IMR-90 (cell line): ENCODE measurements around the gene HIVEP3. TPM values are rescaled to one million over a fixed set of nuclear protein-coding genes. Genes with fewer than 3 reads are reported as not detected.

Source experiments
- ATAC-seq: fragments of 200-7000 bp; cut with Tn5 transposase; 2 replicates; pipeline ENCODE4 v1.9.1; 2020; ENCODE audit warnings: low read depth, mild to moderate bottlenecking, moderate library complexity
- BruUV-seq: library from RNA; stranded (reverse); fragments of 400-500 nt; replicated peaks from 2 replicates; lab custom pipeline; 2021; lab: Mats Ljungman, UMichigan
- CTCF ChIA-PET: fragments of 300-600 bp; formaldehyde crosslinking; extraction: SDS; loops from one replicate; lab custom pipeline; 2021; ENCODE audit warnings: antibody characterized with exemption; lab: Yijun Ruan, JAX
- POLR2A ChIA-PET: fragments of 300-600 bp; sonication (Branson Sonifier 250); formaldehyde crosslinking; loops from one replicate; lab custom pipeline; 2022; ENCODE audit warnings: antibody characterized with exemption; ENCODE audit not compliant: unreplicated experiment; lab: Charles Lee
- DNase-seq: peaks from one replicate; pipeline ENCODE4 v3.0.0; 2013
- H2AFZ ChIP-seq: replicated peaks from 2 replicates; pipeline ENCODE3; 2013; ENCODE audit warnings: low read length, mild to moderate bottlenecking; ENCODE audit not compliant: poor library complexity
- H2AK5ac ChIP-seq: 2 replicates; pipeline ENCODE4 v1.6.1; 2013; ENCODE audit warnings: low read depth, low read length, inconsistent platforms
- H2AK9ac ChIP-seq: replicated peaks from 2 replicates; pipeline ENCODE3; 2013; ENCODE audit warnings: mild to moderate bottlenecking, low read depth, low read length, moderate library complexity; ENCODE audit not compliant: poor library complexity
- H2BK120ac ChIP-seq: 2 replicates; pipeline ENCODE4 v1.6.1; 2013; ENCODE audit warnings: low read depth, low read length, inconsistent platforms
- H2BK15ac ChIP-seq: 3 replicates; pipeline ENCODE4 v1.6.1; 2013; ENCODE audit warnings: low read depth, low read length, inconsistent platforms
- H2BK20ac ChIP-seq: 2 replicates; pipeline ENCODE4 v1.6.1; 2013; ENCODE audit warnings: low read depth, mild to moderate bottlenecking, inconsistent platforms, low read length, moderate library complexity
- H2BK5ac ChIP-seq: 2 replicates; pipeline ENCODE4 v1.6.1; 2013; ENCODE audit warnings: mild to moderate bottlenecking, low read depth, low read length, inconsistent platforms; ENCODE audit not compliant: poor library complexity, severe bottlenecking
- H3K14ac ChIP-seq: replicated peaks from 2 replicates; pipeline ENCODE4 v1.6.1; 2013; ENCODE audit warnings: low read depth, low read length, inconsistent platforms
- H3K18ac ChIP-seq: 2 replicates; pipeline ENCODE4 v1.6.1; 2013; ENCODE audit warnings: low read depth, low read length, control low read depth
- H3K23ac ChIP-seq: 2 replicates; pipeline ENCODE4 v1.6.1; 2013; ENCODE audit warnings: low read depth, low read length, inconsistent platforms
- H3K27ac ChIP-seq: 2 replicates; pipeline ENCODE4 v1.5.1; 2013; ENCODE audit warnings: mild to moderate bottlenecking, control low read depth, low read length; ENCODE audit not compliant: insufficient read depth
- H3K27me3 ChIP-seq: 2 replicates; pipeline ENCODE4 v1.6.1; 2013; ENCODE audit warnings: low read length; ENCODE audit not compliant: control insufficient read depth, insufficient read depth
- H3K36me3 ChIP-seq: 2 replicates; pipeline ENCODE4 v1.6.1; 2013; ENCODE audit warnings: low read length, mixed read lengths; ENCODE audit not compliant: control insufficient read depth, insufficient read depth
- H3K4ac ChIP-seq: 2 replicates; pipeline ENCODE4 v1.6.1; 2013; ENCODE audit warnings: low read depth, low read length, inconsistent platforms
- H3K4me1 ChIP-seq: 2 replicates; pipeline ENCODE4 v1.6.1; 2013; ENCODE audit warnings: low read length, mixed read lengths; ENCODE audit not compliant: control insufficient read depth, insufficient read depth
- H3K4me2 ChIP-seq: 2 replicates; pipeline ENCODE4 v1.6.1; 2013; ENCODE audit warnings: low read depth, mild to moderate bottlenecking, control low read depth, low read length, moderate library complexity
- H3K4me3 ChIP-seq: 2 replicates; pipeline ENCODE4 v1.5.1; 2013; ENCODE audit warnings: low read depth, mild to moderate bottlenecking, control low read depth, low read length, moderate library complexity; ENCODE audit not compliant: insufficient read depth
- H3K56ac ChIP-seq: 2 replicates; pipeline ENCODE4 v1.6.1; 2013; ENCODE audit warnings: low read length, inconsistent platforms; ENCODE audit not compliant: insufficient read depth; ENCODE audit errors: extremely low read depth
- H3K79me1 ChIP-seq, 2 experiments: 2 replicates each; pipeline ENCODE4 v1.6.1; 2013; ENCODE audit warnings: low read length in 2 of 2, inconsistent platforms in 1 of 2, low read depth in 1 of 2
- H3K9ac ChIP-seq: 2 replicates; pipeline ENCODE4 v1.6.1; 2013; ENCODE audit warnings: low read depth, low read length, control low read depth
- H3K9me1 ChIP-seq: 2 replicates; pipeline ENCODE4 v1.6.1; 2013; ENCODE audit warnings: low read length, inconsistent platforms; ENCODE audit not compliant: insufficient read depth
- H3K9me3 ChIP-seq: 2 replicates; pipeline ENCODE4 v1.6.1; 2013; ENCODE audit warnings: low read length; ENCODE audit not compliant: control insufficient read depth, insufficient read depth
- H4K20me1 ChIP-seq: 2 replicates; pipeline ENCODE4 v1.6.1; 2013; ENCODE audit warnings: low read length, inconsistent platforms; ENCODE audit not compliant: insufficient read depth
- H4K5ac ChIP-seq: 2 replicates; pipeline ENCODE4 v1.6.1; 2013; ENCODE audit warnings: mild to moderate bottlenecking, low read depth, low read length, control low read depth
- H4K8ac ChIP-seq, 2 experiments: 2 replicates each; pipeline ENCODE4 v1.6.1; 2013; ENCODE audit warnings: low read depth in 2 of 2, low read length in 2 of 2, control low read depth in 1 of 2, inconsistent platforms in 1 of 2
- H4K91ac ChIP-seq: 2 replicates; pipeline ENCODE4 v1.6.1; 2013; ENCODE audit warnings: low read depth, low read length, inconsistent platforms; ENCODE audit not compliant: insufficient read depth
- BHLHE40 ChIP-seq: fragments of 150-350 bp; IDR thresholded peaks from 2 replicates; pipeline ENCODE4 v1.6.1; 2016; ENCODE audit warnings: mild to moderate bottlenecking, low read depth, low read length
- CEBPB ChIP-seq: IDR thresholded peaks from 2 replicates; pipeline ENCODE4 v1.6.1; 2012; ENCODE audit warnings: low read depth, low read length, improper control_type of control experiment
- FOS ChIP-seq: fragments of 150-350 bp; IDR thresholded peaks from 2 replicates; pipeline ENCODE4 v1.6.1; 2016; ENCODE audit warnings: low read depth, low read length
- MAFK ChIP-seq: IDR thresholded peaks from 2 replicates; pipeline ENCODE4 v1.6.1; 2012; ENCODE audit warnings: low read depth, low read length, improper control_type of control experiment
- MXI1 ChIP-seq: IDR thresholded peaks from 2 replicates; pipeline ENCODE4 v1.6.1; 2012; ENCODE audit warnings: low read depth, mild to moderate bottlenecking, low read length, moderate library complexity, borderline replicate concordance
- RAD21 ChIP-seq: IDR thresholded peaks from 2 replicates; pipeline ENCODE4 v1.6.1; 2012; ENCODE audit warnings: low read length, improper control_type of control experiment
- RCOR1 ChIP-seq: IDR thresholded peaks from 2 replicates; pipeline ENCODE4 v1.6.1; 2012; ENCODE audit warnings: mild to moderate bottlenecking, low read length, improper control_type of control experiment; ENCODE audit not compliant: insufficient replicate concordance
- RFX5 ChIP-seq: IDR thresholded peaks from 2 replicates; pipeline ENCODE4 v1.8.0; 2012; ENCODE audit warnings: low read depth, mild to moderate bottlenecking, low read length, moderate library complexity
- WGBS, 2 experiments: methylation state at CpG; one replicate each; pipeline versions ENCODE4 v1.1.5 to v1.1.7; 2013; ENCODE audit warnings: missing lambda C conversion rate in 2 of 2; ENCODE audit not compliant: insufficient read length in 1 of 2; ENCODE audit errors: extremely low coverage in 2 of 2; 5-methylcytosine and 5-hydroxymethylcytosine counted together
- dilution Hi-C: fragments of 300-500 bp; cut with HindIII; formaldehyde crosslinking; loops from one replicate; pipeline ENCODE4 v1.14.3; 2018; ENCODE audit warnings: low sequenced_read_pairs; ENCODE audit not compliant: unreplicated experiment
- in situ Hi-C: fragments of 300-500 bp; cut with MboI; formaldehyde crosslinking; loops from 3 replicates; pipeline ENCODE4 v1.14.3; 2019; ENCODE audit warnings: low sequenced_read_pairs, inconsistent platforms, mixed read lengths
- intact Hi-C: fragments of 100-400 bp; cut with micrococcal nuclease; formaldehyde crosslinking; loops from 2 replicates; pipeline ENCODE4 v1.10.0; 2022
- polyA plus RNA-seq, 3 experiments: library from polyadenylated mRNA; depleted of rRNA; stranded (reverse); fragments of >200 nt; gene quantifications; 2 replicates each; pipeline ENCODE4 v1.2.3, GENCODE V29; 2012; ENCODE audit warnings: low replicate concordance in 1 of 3
- total RNA-seq: library from RNA; depleted of rRNA; stranded (reverse); fragments of >200 nt; gene quantifications from 2 replicates; pipeline ENCODE4 v1.2.3, GENCODE V29; 2012
- TF ChIP-seq, protein P1 (sequence below): fragments of 150-350 bp; IDR thresholded peaks from 2 replicates; pipeline ENCODE4 v1.6.1; 2016; ENCODE audit warnings: low read depth, mild to moderate bottlenecking, low read length, moderate library complexity, borderline replicate concordance
- TF ChIP-seq, protein P2 (sequence below): fragments of 150-350 bp; IDR thresholded peaks from 2 replicates; pipeline ENCODE4 v1.6.1; 2017; ENCODE audit warnings: mild to moderate bottlenecking, antibody characterized with exemption, low read length, low read depth

HIVEP3 gene
- total and polyA plus RNA-seq, 2 of the 4 experiments (the other 2 are of a cell fraction), result 1.4 to 4.0 TPM

DNA sequence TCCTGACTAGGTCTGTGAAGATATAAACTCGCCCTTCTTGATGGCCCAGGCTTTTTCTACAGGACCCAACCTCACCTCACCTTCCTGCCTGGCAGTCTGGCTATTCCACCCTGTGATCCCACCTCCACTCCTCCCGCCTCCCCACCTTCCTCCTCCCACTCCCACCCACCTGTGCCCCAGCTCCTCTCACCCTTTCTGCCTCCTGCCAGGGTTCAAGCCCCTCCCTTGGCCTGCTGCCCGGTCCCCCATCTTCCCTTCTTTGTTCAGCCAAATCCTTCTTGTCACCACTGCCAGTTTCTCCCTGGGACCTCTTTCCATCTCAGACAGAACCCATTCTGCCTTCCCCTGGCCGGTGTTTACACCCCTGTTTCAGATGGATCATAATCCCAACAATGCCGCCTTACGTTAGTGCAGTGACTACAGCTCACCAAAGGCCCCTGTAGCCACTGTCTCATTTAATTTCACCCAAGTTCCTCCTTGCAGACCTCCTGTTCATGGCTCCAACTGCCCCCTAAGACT, 306.7 kb downstream of the HIVEP3 start:
- BruUV-seq, result no TSS peak

More for the DNA sequence above, 306.7 kb downstream of the HIVEP3 start:
- 0 out of 2 replicates have a peak overlapping the region, but pooled peaks have one; percentile 74 for H2BK120ac ChIP-seq
- peak overlapping the region; percentile 27; the same call in 1 of the 2 replicates for H4K91ac ChIP-seq
- H3K27me3 ChIP-seq, result no peaks in the 10 kb centered on the region
- H3K9me1 ChIP-seq, result peaks cover 12% of the 10 kb centered on the region; the same call in 1 of the 2 replicates
- H2BK15ac ChIP-seq, result no peak overlapping the region
- WGBS, 2 experiments, result 80% methylated on average over 3 of the region's 6 CpGs; no CpG with 5 or more reads in 1 of the 2 experiments
- H2AK9ac ChIP-seq, result peak overlapping the region; percentile 20
- DNase-seq (no peak), ATAC-seq (no peak)
- no peak overlapping the region for H3K4ac ChIP-seq
- no peak overlapping the region for H3K23ac ChIP-seq
- H3K4me3 ChIP-seq, result no peak overlapping the region
- H3K9me3 ChIP-seq, result no peaks in the 10 kb centered on the region; the same call in 1 of the 2 replicates
- H2BK5ac ChIP-seq, result no peak overlapping the region
- no peak overlapping the region for H3K4me2 ChIP-seq
- no peak overlapping the region for H3K9ac ChIP-seq
- H3K36me3 ChIP-seq, result no peaks in the 10 kb centered on the region
- peaks cover 6 to 27% of the 10 kb centered on the region in 2 experiments; a peak in 2 of 4 replicates for H3K79me1 ChIP-seq
- H3K14ac ChIP-seq, result no peak overlapping the region
- no peaks in the 10 kb centered on the region; the same call in 1 of the 2 replicates for H4K20me1 ChIP-seq
- in situ Hi-C loops, result no loop called here
- ChIA-PET CTCF (no interaction called here), POLR2A (no interaction called here)
- TF ChIP-seq MXI1, result no peak
- no peak for TF ChIP-seq RAD21
- TF ChIP-seq FOS, result no peak
- TF ChIP-seq BHLHE40, result no peak
- TF ChIP-seq, protein P1, sequence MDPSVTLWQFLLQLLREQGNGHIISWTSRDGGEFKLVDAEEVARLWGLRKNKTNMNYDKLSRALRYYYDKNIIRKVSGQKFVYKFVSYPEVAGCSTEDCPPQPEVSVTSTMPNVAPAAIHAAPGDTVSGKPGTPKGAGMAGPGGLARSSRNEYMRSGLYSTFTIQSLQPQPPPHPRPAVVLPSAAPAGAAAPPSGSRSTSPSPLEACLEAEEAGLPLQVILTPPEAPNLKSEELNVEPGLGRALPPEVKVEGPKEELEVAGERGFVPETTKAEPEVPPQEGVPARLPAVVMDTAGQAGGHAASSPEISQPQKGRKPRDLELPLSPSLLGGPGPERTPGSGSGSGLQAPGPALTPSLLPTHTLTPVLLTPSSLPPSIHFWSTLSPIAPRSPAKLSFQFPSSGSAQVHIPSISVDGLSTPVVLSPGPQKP, result no peak
- no peak for TF ChIP-seq CEBPB
- no peak for TF ChIP-seq MAFK
- no peak for TF ChIP-seq RFX5
- TF ChIP-seq RCOR1, result no peak
- TF ChIP-seq, protein P2, sequence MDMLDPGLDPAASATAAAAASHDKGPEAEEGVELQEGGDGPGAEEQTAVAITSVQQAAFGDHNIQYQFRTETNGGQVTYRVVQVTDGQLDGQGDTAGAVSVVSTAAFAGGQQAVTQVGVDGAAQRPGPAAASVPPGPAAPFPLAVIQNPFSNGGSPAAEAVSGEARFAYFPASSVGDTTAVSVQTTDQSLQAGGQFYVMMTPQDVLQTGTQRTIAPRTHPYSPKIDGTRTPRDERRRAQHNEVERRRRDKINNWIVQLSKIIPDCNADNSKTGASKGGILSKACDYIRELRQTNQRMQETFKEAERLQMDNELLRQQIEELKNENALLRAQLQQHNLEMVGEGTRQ, result no peak
- H3K18ac ChIP-seq, result 0 out of 2 replicates have a peak overlapping the region, but pooled peaks have one; percentile 40
- no peak overlapping the region for H2BK20ac ChIP-seq
- no peak overlapping the region for H2AK5ac ChIP-seq
- no peak overlapping the region for H2AFZ ChIP-seq
- peaks cover 15% of the 10 kb centered on the region for H3K4me1 ChIP-seq
- H4K8ac ChIP-seq, result no peak overlapping the region; a peak in 1 of 4 replicates
- dilution Hi-C loops, result no loop called here
- no peak overlapping the region for H4K5ac ChIP-seq
- intact Hi-C loops, result no loop called here
- no peak overlapping the region for H3K56ac ChIP-seq
- H3K27ac ChIP-seq, result no peak overlapping the region
